NK-92 treated with Interleukin-12 subunit alpha and Interleukin-12 subunit beta, amount 100 ng/mL, for 24 hours (cell line): Measurements from ENCODE around the gene TNMD.
"Not testable (repeated sequence)": the region's sequence is repeated elsewhere in the genome, so short reads cannot be mapped to it uniquely, and the experiment has no call there.

Experiments
- DNase-seq: peaks from one replicate; lab custom pipeline; 2025; lab: John Stamatoyannopoulos, UW

TNMD gene

DNA sequence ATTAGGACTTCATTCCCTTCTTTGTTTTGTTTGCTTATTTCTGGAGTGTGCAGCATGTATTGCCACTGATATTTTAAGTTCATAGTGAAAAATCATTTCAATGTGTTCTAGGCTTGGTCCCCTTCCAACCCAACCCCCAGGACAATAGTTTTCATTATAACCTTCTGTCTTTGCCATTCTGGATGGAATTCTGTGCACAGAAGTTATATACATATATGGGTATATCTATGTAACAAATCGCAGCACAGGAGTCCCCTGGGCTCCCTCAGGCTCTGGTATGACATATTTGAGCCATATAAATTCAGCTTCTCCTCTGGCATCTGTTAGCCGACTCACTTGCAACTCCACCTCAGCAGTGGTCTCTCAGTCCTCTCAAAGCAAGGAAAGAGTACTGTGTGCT is at the start of gene TNMD:
Gene TNMD, plus strand, starts transcription at position 326 of the 400 bp plus-strand sequence. CDS start 83 bp downstream, outside the sequence.
- no peak for DNase-seq

GRCh38 chrX:100565534-100565933 is 19.2 kb upstream of the TNMD start:
- not testable (repeated sequence) for DNase-seq

DNA sequence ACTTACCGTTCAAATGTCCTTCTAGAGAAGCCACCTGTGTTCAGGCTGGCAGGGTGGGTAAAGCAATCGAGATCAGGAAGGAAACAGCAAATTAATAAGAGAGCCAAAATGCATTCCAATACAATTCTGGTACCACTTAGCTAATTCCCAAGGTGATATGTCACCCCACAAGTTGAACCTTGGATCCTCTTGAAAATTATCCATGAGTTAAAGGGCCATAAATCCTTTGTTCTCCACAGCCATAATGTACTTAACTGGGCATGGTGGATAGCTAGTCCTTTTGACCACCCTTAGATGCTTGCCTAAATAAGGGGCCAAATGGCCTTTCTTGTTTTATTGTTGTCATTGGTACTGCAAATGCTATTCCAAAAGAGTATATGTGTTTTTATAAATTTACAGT is 2.0 kb downstream of the TNMD start:
- no peak for DNase-seq

- DNase-seq: no peak
These were observed 3.1 kb downstream of the TNMD start for GRCh38 chrX:100587861-100588260.

DNA sequence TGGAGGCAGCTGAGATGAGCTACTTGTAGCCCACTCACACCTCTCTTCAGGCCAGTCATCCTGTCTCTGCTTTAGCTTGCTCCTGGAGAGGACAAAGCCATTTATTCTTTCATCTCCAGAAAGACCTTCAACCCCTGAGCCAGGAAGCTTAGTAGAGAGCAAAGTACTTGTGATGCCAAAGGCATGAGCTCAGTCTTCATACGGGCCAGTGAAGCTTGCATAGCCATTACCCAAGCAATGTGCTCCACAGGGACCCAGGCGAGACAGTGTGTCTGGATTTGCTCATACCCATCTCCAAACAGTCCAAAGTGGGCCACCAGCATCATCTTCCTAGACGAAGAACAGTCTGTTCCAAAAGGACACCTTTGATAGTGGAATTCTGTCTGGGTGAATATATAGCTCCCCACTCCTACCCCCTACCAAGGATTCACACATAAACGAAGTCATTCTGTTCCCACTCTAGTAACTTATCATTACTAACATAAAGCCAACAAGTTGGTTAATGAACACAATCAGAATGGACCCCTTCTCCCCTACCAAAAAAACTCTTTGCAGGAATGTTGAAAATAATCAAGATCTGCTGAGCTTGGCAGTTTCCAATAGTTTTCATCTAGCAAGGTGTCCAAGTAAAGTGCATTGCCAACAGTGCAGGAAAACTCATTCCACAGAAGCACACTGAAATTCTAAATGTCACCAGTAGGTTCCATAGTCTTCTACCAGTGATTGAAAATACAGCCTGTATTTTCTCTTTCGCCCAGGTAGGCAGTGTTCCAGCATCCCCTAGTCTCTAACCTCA is 6.7 kb downstream of the TNMD start:
- no peak for DNase-seq

DNA sequence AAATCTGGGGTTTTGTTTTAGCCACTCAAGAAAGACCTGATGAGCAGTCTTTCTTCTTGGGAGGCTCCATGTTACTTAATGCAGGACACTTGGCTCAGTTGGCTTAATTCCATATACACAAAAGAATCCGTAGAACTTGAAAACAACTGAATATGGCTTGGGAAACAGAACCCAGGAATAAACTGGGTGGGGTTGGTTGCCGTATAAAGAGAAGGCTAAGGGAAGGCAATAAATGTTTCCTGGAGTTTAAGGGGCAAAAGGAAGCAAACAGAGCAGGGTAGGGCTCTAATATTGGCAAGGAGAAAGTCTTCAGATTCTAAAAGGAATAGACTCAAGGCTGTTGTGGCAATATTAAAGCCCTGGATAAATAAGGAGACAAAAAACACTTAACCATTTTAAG is 8.4 kb downstream of the TNMD start:
- DNase-seq: no peak

DNA sequence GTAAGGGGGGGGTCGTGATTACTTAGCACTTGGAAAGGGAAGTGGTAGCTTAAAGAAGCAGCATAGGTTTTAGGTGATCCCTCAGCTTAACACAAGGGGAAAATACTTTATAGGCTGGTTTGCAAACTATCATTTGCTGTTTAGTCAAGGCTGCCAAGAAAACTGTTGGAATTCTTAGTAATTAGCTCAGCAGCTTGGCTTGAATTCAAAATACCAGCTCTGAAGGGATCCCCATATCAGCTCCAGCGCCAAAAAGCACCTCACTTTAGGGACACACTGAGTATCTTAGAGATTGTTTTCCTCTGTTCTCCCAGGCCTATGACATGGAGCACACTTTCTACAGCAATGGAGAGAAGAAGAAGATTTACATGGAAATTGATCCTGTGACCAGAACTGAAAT is 8.8 kb downstream of the TNMD start:
- DNase-seq: no peak

DNA sequence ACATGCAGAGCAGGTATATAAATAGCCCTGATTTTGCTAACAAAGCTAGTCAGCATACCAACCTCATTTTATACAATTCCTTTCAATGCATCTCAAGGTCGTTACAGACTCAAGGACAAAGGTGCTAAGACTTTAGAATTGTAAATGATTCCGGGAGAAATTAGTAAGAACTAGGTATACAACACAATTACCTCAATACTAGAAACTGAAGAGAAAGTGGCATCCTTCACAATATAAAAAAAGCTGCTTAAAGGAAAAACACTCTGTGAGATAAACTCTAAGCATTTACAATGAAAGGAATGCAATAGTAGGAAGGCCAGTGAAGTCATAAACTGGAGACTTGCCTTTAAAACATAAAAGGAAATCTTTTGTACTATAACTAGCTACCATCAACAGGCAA is 11.9 kb downstream of the TNMD start:
- DNase-seq: no peak

DNA sequence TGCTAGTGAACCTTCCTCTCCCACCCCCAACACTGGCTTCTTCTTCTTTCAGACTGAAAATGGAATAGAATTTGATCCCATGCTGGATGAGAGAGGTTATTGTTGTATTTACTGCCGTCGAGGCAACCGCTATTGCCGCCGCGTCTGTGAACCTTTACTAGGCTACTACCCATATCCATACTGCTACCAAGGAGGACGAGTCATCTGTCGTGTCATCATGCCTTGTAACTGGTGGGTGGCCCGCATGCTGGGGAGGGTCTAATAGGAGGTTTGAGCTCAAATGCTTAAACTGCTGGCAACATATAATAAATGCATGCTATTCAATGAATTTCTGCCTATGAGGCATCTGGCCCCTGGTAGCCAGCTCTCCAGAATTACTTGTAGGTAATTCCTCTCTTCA is 14.7 kb downstream of the TNMD start:
- DNase-seq: no peak

DNA sequence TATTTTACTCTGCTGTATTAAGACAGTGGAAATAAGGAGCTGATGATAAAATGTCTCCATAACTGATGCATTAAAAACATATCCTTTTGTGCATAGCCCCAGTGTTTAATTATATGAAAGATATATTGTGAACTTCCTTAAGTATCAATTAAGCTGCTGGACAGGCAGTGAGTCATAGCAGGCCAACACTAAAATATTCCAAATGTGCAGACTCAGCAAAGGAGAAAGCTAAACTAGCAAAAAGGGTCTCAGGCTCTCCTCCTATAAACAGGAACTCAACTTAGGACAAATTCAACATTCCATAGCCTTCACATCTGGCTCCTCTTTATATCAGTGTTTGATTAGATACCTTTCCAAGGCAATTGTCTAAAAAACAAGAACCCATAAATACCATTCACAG is 15.6 kb downstream of the TNMD start:
- no peak for DNase-seq

- DNase-seq: no peak
These were observed 16.0 kb downstream of the TNMD start for GRCh38 chrX:100600758-100601157.

GRCh38 chrX:100606753-100607152 is 22.0 kb downstream of the TNMD start:
- DNase-seq: no peak

- no peak for DNase-seq
These were observed 24.9 kb downstream of the TNMD start for GRCh38 chrX:100609591-100609990.

GRCh38 chrX:100611951-100612350 is 27.2 kb downstream of the TNMD start:
- DNase-seq: no peak

DNA sequence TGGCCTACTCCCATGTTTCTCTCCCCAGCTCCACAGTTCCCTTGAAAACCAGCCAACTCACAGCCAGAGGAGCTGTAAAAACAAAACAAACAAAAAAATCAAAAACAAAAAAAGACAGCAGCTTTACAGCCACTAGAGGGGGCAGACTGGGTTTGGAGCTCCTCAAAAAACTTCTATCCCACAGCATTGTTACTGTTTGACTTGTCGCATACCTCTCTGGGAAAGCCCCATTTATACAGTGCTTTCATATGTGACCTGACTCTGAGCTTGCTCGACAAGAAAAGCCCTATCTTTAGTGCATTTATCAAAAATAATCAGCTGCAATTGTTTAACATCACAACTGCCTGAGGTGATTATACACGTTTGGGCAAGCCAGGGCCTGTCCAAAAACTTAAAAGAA is 30.3 kb downstream of the TNMD start:
- no peak for DNase-seq

- DNase-seq: no peak
These were observed 38.3 kb downstream of the TNMD start for GRCh38 chrX:100623001-100623400.

DNA sequence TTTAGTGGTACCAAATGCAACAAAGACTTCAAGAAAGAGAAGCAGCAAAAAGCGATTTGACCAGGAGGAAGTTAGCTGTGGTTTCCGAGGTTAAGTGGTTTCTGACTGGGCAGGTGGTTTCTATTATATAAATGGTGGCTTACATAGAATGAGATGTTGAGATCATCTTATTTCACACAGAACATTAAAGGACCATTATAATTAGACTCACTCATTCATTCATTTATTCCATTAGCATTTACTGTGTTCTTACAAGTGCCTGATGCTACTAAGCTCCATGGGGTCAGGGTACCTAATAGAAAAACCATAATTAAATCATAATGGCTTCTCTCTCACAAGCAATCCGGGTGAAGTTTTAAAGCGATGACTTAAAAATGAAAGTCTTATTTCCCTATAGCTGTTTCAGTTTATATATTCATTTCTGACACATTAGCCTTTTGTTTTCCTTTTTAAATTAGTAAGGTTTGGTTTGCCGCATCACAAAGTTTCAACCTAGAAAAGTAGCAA is 41.3 kb downstream of the TNMD start:
- peak; percentile 1 for DNase-seq

DNA sequence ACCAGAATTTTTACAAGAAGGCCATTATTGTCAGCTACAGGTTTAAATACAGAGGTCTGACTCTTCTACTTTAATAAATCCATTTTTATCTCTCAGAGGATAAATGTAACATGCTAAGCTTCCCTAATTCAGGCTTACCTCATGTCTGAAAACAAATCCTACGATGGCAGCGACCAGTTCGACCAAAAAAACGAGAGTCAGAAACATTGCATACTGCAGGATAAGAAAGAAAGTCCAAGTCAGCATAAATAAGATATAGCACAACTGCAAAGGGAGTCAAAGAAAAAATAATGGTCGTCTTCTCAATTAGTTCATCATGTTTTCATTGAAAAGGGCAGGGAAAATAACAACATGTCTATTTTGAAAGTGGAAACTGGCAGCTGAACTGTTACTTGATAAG is 50.3 kb downstream of the TNMD start:
- no peak for DNase-seq

- no peak for DNase-seq
These were observed 51.2 kb downstream of the TNMD start for GRCh38 chrX:100635989-100636320.

GRCh38 chrX:100636321-100636991 is 51.7 kb downstream of the TNMD start, which contains the start of gene TSPAN6:
Gene TSPAN6, minus strand, starts transcription at chrX:100636806. Its CDS starts 112 bp downstream, at chrX:100636694.
- no peak for DNase-seq

- DNase-seq: no peak
These were observed 57.6 kb downstream of the TNMD start for GRCh38 chrX:100642290-100642689.

- no peak for DNase-seq
These were observed 58.5 kb downstream of the TNMD start for GRCh38 chrX:100643212-100643611.
